HG03469 (cell line): ENCODE data around the gene NOTCH2NLA.
"Not testable (repeated sequence)": the region's sequence is repeated elsewhere in the genome, so short reads cannot be mapped to it uniquely, and the experiment has no call there.

ENCODE experiments used
- ATAC-seq: cut with Tn5 transposase; IDR thresholded peaks from one replicate; pipeline ENCODE4 v1.9.1; 2021; ENCODE audit warnings: mild to moderate bottlenecking, moderate library complexity, moderate number of reproducible peaks; ENCODE audit not compliant: unreplicated experiment

NOTCH2NLA gene

GRCh38 chr1:146174531-146174930, 54.3 kb downstream of the NOTCH2NLA start:
- not testable (repeated sequence) for ATAC-seq

- not testable (repeated sequence) for ATAC-seq
These were observed 61.1 kb downstream of the NOTCH2NLA start for GRCh38 chr1:146167740-146168139.

GRCh38 chr1:146167273-146167672, 61.5 kb downstream of the NOTCH2NLA start:
- ATAC-seq: not testable (repeated sequence)

GRCh38 chr1:146144465-146144864, 84.4 kb downstream of the NOTCH2NLA start, which contains the start of gene NBPF10:
TSS of gene NBPF10 (minus strand) at chr1:146144804. CDS start at chr1:146144769, 35 bp downstream.
- not testable (repeated sequence) for ATAC-seq
